H1 (cell line): Measurements from ENCODE around the gene RELT. TPM values are rescaled to one million over a fixed set of nuclear protein-coding genes. Genes with fewer than 3 reads are reported as not detected.

Source experiments
- CTCF ChIA-PET: fragments of 300-600 bp; sonication (Branson Sonifier 250); formaldehyde crosslinking; loops from one replicate; lab custom pipeline; 2021; ENCODE audit not compliant: partially characterized antibody; lab: Charles Lee
- POLR2A ChIA-PET: fragments of 300-600 bp; sonication (Branson Sonifier 250); formaldehyde crosslinking; loops from one replicate; lab custom pipeline; 2021; ENCODE audit warnings: inconsistent platforms; ENCODE audit not compliant: partially characterized antibody; lab: Charles Lee
- DNase-seq, 2 experiments: peaks; one replicate each; pipeline versions ENCODE4 v3.0.0 to v3.0.0-alpha.2; 2010 to 2022; ENCODE audit warnings: low spot score in 2 of 2, low read depth in 1 of 2, mixed read lengths in 1 of 2
- FAIRE-seq: peaks from 2 replicates; lab custom pipeline; 2011; peaks lifted over from hg19 to GRCh38; lab: Jason Lieb, UNC
- H2AFZ ChIP-seq: 2 replicates; pipeline ENCODE4 v1.8.1; 2012; ENCODE audit warnings: low read length, inconsistent platforms
- H2AK5ac ChIP-seq: 2 replicates; pipeline ENCODE4 v1.6.1; 2013; ENCODE audit warnings: low read depth, low read length
- H2BK120ac ChIP-seq: replicated peaks from 2 replicates; pipeline ENCODE3; 2013; ENCODE audit warnings: low read depth, low read length, inconsistent platforms
- H2BK12ac ChIP-seq: 2 replicates; pipeline ENCODE4 v1.6.1; 2013; ENCODE audit warnings: low read depth, low read length
- H2BK15ac ChIP-seq: 2 replicates; pipeline ENCODE4 v1.6.1; 2013; ENCODE audit warnings: low read length
- H2BK20ac ChIP-seq: 2 replicates; pipeline ENCODE4 v1.6.1; 2013; ENCODE audit warnings: low read length
- H2BK5ac ChIP-seq: 2 replicates; pipeline ENCODE4 v1.6.1; 2013; ENCODE audit warnings: low read depth, low read length
- H3K14ac ChIP-seq: 2 replicates; pipeline ENCODE4 v1.6.1; 2013; ENCODE audit warnings: inconsistent platforms; ENCODE audit not compliant: insufficient read length
- H3K18ac ChIP-seq: 2 replicates; pipeline ENCODE4 v1.6.1; 2013; ENCODE audit warnings: low read length; ENCODE audit errors: extremely low read depth
- H3K23ac ChIP-seq: 2 replicates; pipeline ENCODE4 v1.6.1; 2013; ENCODE audit warnings: inconsistent platforms; ENCODE audit not compliant: insufficient read length
- H3K23me2 ChIP-seq: 2 replicates; pipeline ENCODE4 v1.6.1; 2013; ENCODE audit warnings: low read depth, low read length
- H3K27ac ChIP-seq: 2 replicates; pipeline ENCODE4 v1.6.1; 2011; ENCODE audit warnings: low read depth, low read length, inconsistent platforms
- H3K27me3 ChIP-seq, 4 experiments: replicated peaks in 1 of 4; 1 replicate in 1 of 4; 2 replicates in 3 of 4; pipeline versions ENCODE4 v1.6.1 to v1.8.1; 2011 to 2013; ENCODE audit warnings: low read length in 3 of 4, mild to moderate bottlenecking in 3 of 4, inconsistent platforms in 2 of 4, mixed read lengths in 2 of 4, moderate library complexity in 1 of 4; ENCODE audit not compliant: control insufficient read depth in 3 of 4, insufficient read depth in 3 of 4; ENCODE audit errors: extremely low read depth in 1 of 4
- H3K36me3 ChIP-seq, 4 experiments: 2 replicates each; pipeline versions ENCODE4 v1.6.1 to v1.8.1; 2011 to 2013; ENCODE audit warnings: mild to moderate bottlenecking in 4 of 4, low read length in 3 of 4, moderate library complexity in 2 of 4, control low read depth in 1 of 4, inconsistent platforms in 1 of 4; ENCODE audit not compliant: insufficient read depth in 4 of 4, control insufficient read depth in 2 of 4
- H3K4ac ChIP-seq: replicated peaks from 2 replicates; pipeline ENCODE3; 2013; ENCODE audit warnings: low read length, low read depth, mixed read lengths, inconsistent platforms; ENCODE audit not compliant: insufficient read length
- H3K4me1 ChIP-seq, 4 experiments: replicated peaks in 1 of 4; 1 replicate in 1 of 4; 2 replicates in 3 of 4; pipeline versions ENCODE4 v1.6.1 to v1.8.1; 2011 to 2013; ENCODE audit warnings: low read length in 3 of 4, inconsistent platforms in 2 of 4, mixed read lengths in 1 of 4; ENCODE audit not compliant: insufficient read depth in 4 of 4, control insufficient read depth in 3 of 4
- H3K4me2 ChIP-seq, 2 experiments: 2 replicates each; pipeline versions ENCODE4 v1.6.1 to v1.8.1; 2011 to 2013; ENCODE audit warnings: low read depth in 2 of 2, low read length in 2 of 2, control low read depth in 1 of 2, inconsistent platforms in 1 of 2, mild to moderate bottlenecking in 1 of 2; ENCODE audit not compliant: insufficient read depth in 1 of 2
- H3K4me3 ChIP-seq, 4 experiments: fragments of 200-600, 300-600 bp in 1 of 4; sonication (generic), shearing (Covaris generic), sonication (Bioruptor Twin) in 1 of 4; 2 replicates each; pipeline versions ENCODE4 v1.5.1 to v1.8.1; 2011 to 2016; ENCODE audit warnings: low read length in 4 of 4, low read depth in 3 of 4, control low read depth in 2 of 4, inconsistent platforms in 2 of 4, mild to moderate bottlenecking in 2 of 4, mixed read lengths in 1 of 4, moderate library complexity in 1 of 4; ENCODE audit not compliant: insufficient read depth in 2 of 4; ENCODE audit errors: extremely low read depth in 1 of 4
- H3K56ac ChIP-seq: replicated peaks from 2 replicates; pipeline ENCODE3; 2013; ENCODE audit warnings: low read depth, mild to moderate bottlenecking, mixed read lengths, low read length, inconsistent platforms; ENCODE audit not compliant: insufficient read length
- H3K79me1 ChIP-seq: 2 replicates; pipeline ENCODE4 v1.6.1; 2013; ENCODE audit warnings: low read depth, low read length, control low read depth
- H3K79me2 ChIP-seq, 2 experiments: 2 replicates each; pipeline versions ENCODE4 v1.6.1 to v1.8.1; 2012 to 2013; ENCODE audit warnings: low read length in 2 of 2, mild to moderate bottlenecking in 2 of 2, inconsistent platforms in 1 of 2; ENCODE audit not compliant: insufficient read depth in 2 of 2, control insufficient read depth in 1 of 2
- H3K9ac ChIP-seq, 4 experiments: replicated peaks in 1 of 4; 1 replicate in 1 of 4; 2 replicates in 3 of 4; pipeline versions ENCODE4 v1.6.1 to v1.8.1; 2011 to 2013; ENCODE audit warnings: low read depth in 3 of 4, low read length in 3 of 4, control low read depth in 2 of 4, mild to moderate bottlenecking in 2 of 4, moderate library complexity in 2 of 4, inconsistent platforms in 1 of 4; ENCODE audit errors: extremely low read depth in 1 of 4
- H3K9me3 ChIP-seq, 2 experiments: 2 replicates each; pipeline versions ENCODE4 v1.6.1 to v1.8.1; 2012 to 2013; ENCODE audit warnings: mild to moderate bottlenecking in 2 of 2, moderate library complexity in 2 of 2, control low read depth in 1 of 2, inconsistent platforms in 1 of 2, low read depth in 1 of 2, low read length in 1 of 2, mixed read lengths in 1 of 2; ENCODE audit not compliant: insufficient read depth in 2 of 2
- H4K20me1 ChIP-seq, 2 experiments: replicated peaks in 1 of 2; 2 replicates each; pipeline versions ENCODE3 to v1.8.1; 2011 to 2013; ENCODE audit warnings: inconsistent platforms in 2 of 2, low read length in 2 of 2, mild to moderate bottlenecking in 1 of 2; ENCODE audit not compliant: insufficient read depth in 2 of 2, control insufficient read depth in 1 of 2
- H4K5ac ChIP-seq: 2 replicates; pipeline ENCODE4 v1.6.1; 2013; ENCODE audit warnings: low read length, low read depth, mixed read lengths, inconsistent platforms; ENCODE audit not compliant: insufficient read length
- H4K8ac ChIP-seq: 2 replicates; pipeline ENCODE4 v1.8.0; 2013; ENCODE audit warnings: mild to moderate bottlenecking, moderate library complexity, low read length, inconsistent platforms; ENCODE audit not compliant: insufficient read depth; ENCODE audit errors: extremely low read depth
- H4K91ac ChIP-seq: replicated peaks from 2 replicates; pipeline ENCODE3; 2013; ENCODE audit warnings: low read length, mixed read lengths, inconsistent platforms; ENCODE audit not compliant: insufficient read length
- CEBPB ChIP-seq: IDR thresholded peaks from 2 replicates; pipeline ENCODE4 v1.6.1; 2012; ENCODE audit warnings: low read depth, low read length
- CREB1 ChIP-seq: IDR thresholded peaks from 2 replicates; pipeline ENCODE4 v1.6.1; 2012; ENCODE audit warnings: inconsistent platforms
- EGR1 ChIP-seq: IDR thresholded peaks from 2 replicates; pipeline ENCODE4 v1.6.1; 2011; ENCODE audit warnings: low read depth, low read length, borderline replicate concordance
- KDM4A ChIP-seq: IDR thresholded peaks from one replicate; pipeline ENCODE4 v1.7.1; 2012; ENCODE audit warnings: low read depth, mild to moderate bottlenecking, moderate library complexity, low read length, inconsistent platforms; ENCODE audit not compliant: severe bottlenecking
- RNF2 ChIP-seq: fragments of 200-900, 300-1000 bp; sonication (generic); IDR thresholded peaks from 2 replicates; pipeline ENCODE4 v1.7.1; 2016; ENCODE audit warnings: borderline replicate concordance, low read depth, mild to moderate bottlenecking, antibody characterized with exemption, low read length; ENCODE audit not compliant: poor library complexity, severe bottlenecking; ENCODE audit errors: missing control alignments
- SIRT6 ChIP-seq: IDR thresholded peaks from one replicate; pipeline ENCODE4 v1.7.1; 2012; ENCODE audit warnings: low read length, inconsistent platforms
- SIX5 ChIP-seq: IDR thresholded peaks from 2 replicates; pipeline ENCODE4 v1.6.1; 2011; ENCODE audit warnings: mild to moderate bottlenecking, low read depth, low read length
- SUZ12 ChIP-seq: fragments of 200-600 bp; sonication (generic); IDR thresholded peaks from 2 replicates; pipeline ENCODE4 v1.6.1; 2012; ENCODE audit warnings: mild to moderate bottlenecking, inconsistent platforms, low read length, moderate library complexity, mixed read lengths
- WGBS, 2 experiments: shearing (Covaris generic) in 1 of 2; methylation state at CpG; one replicate each; pipeline versions ENCODE4 v1.1.6 to v1.1.7; 2013 to 2015; ENCODE audit warnings: low lambda C conversion rate in 2 of 2, mixed read lengths in 2 of 2, inconsistent platforms in 1 of 2, low coverage in 1 of 2, missing lambda C conversion rate in 1 of 2; ENCODE audit not compliant: insufficient replicate concordance in 2 of 2, insufficient coverage in 1 of 2, insufficient read length in 1 of 2; ENCODE audit errors: extremely low coverage in 1 of 2, missing lambda C conversion rate in 1 of 2; 5-methylcytosine and 5-hydroxymethylcytosine counted together
- polyA plus RNA-seq, 7 experiments: library from polyadenylated mRNA; depleted of rRNA in 3 of 7; stranded (reverse) in 5 of 7; unstranded in 2 of 7; fragments of >200 nt in 5 of 7; fragments of 200-250 nt in 2 of 7; gene quantifications; 1 replicate in 5 of 7; 2 replicates in 1 of 7; 4 replicates in 1 of 7; pipeline versions ENCODE4 v1.2.1 to v1.2.3, GENCODE V29; 2011 to 2013; ENCODE audit warnings: missing spikeins in 2 of 7, mixed read lengths in 2 of 7
- total RNA-seq: library from RNA; stranded (reverse); fragmentation: NEBNext Ultra II Directional; extraction: Animal tissue kit (Norgen Biotek cat#: 25700); gene quantifications from 2 replicates; pipeline ENCODE4 v1.2.1, GENCODE V29; 2021
- TF ChIP-seq, protein P1 (sequence below): IDR thresholded peaks from 2 replicates; pipeline ENCODE4 v1.6.1; 2011; ENCODE audit warnings: low read depth, mild to moderate bottlenecking, low read length; ENCODE audit not compliant: insufficient read depth
- TF ChIP-seq, protein P2 (sequence below): IDR thresholded peaks from 2 replicates; pipeline ENCODE4 v1.6.1; 2012; ENCODE audit warnings: inconsistent platforms

RELT gene
- total and polyA plus RNA-seq, 2 of the 8 experiments (the other 6 are each of a cell fraction or from before 2014, with no cell fraction given) = 3.4 to 5.7 TPM

DNA sequence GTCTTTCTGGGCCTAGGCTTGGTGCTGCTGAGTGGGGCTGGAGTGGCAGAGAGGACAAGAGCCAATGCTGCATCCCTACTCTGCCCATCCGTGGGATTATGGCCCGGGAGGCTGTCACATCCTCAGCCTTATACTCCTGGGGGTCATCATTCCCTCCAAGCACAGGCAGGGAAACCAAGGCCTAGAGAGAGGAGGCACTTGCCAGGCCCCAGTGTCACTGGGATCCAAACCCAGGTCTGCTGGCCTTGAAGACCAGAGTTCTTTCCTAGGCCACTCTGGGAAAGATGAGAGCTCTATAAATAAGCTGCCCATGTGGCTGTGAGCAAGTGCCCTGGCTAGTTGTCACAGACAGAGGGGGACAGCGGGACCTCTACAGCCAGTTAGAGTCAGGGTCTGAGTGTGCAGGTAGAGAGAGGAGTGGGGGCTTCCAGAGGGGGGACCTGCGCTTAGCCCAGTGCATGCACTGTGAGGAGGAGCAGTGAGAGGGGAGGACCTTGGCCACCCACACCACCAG, 4.8 kb downstream of the RELT start:
- peaks cover 8% of the 10 kb centered on the region for H3K23me2 ChIP-seq
- H4K91ac ChIP-seq = no peak overlapping the region
- POLR2A ChIA-PET = interaction anchor here (1.8 kb wide), 1 partner anchor 12 kb away, joined by 5 read pairs; no protein-coding TSS in a partner anchor
- no peaks in the 10 kb centered on the region for H3K36me3 ChIP-seq
- H3K4me2 ChIP-seq = no peak overlapping the region
- no peak overlapping the region for H2BK15ac ChIP-seq
- 96% methylated on average over 4 of the region's 4 CpGs; no CpG with 5 or more reads in 1 of the 2 experiments for whole genome bisulfite sequencing, 2 experiments
- no peak overlapping the region for H2BK120ac ChIP-seq
- no peak overlapping the region for H3K14ac ChIP-seq
- FAIRE-seq (no peak), DNase-seq (no peak)
- peaks cover 0 to 15% (median 9%) of the 10 kb centered on the region in 4 experiments; a peak in 4 of 7 replicates for H3K27me3 ChIP-seq
- H3K27ac ChIP-seq = no peak overlapping the region
- CTCF ChIA-PET = interaction anchor here (1.0 to 59.1 kb wide), 5 partner anchors 9 to 31 kb away, joined by 3 to 1456 read pairs (median 16); no protein-coding TSS in a partner anchor
- H2BK20ac ChIP-seq = no peak overlapping the region
- no peaks in the 10 kb centered on the region for H3K9me3 ChIP-seq
- no peak overlapping the region for H3K56ac ChIP-seq
- H2BK12ac ChIP-seq = no peak overlapping the region
- no peak overlapping the region for H4K8ac ChIP-seq
- no peak overlapping the region for H2AK5ac ChIP-seq
- no peak overlapping the region for H3K9ac ChIP-seq
- no peak overlapping the region for H3K4me3 ChIP-seq
- H4K20me1 ChIP-seq = peaks cover 6 to 10% of the 10 kb centered on the region in 2 experiments
- no peak overlapping the region for H2AFZ ChIP-seq
- H3K79me1 ChIP-seq = peaks cover 9% of the 10 kb centered on the region; the same call in 1 of the 2 replicates
- no peak overlapping the region for H2BK5ac ChIP-seq
- H3K4me1 ChIP-seq = peaks cover 0 to 18% (median 7%) of the 10 kb centered on the region in 4 experiments; a peak in 6 of 7 replicates
- no peak overlapping the region for H3K4ac ChIP-seq
- no peak overlapping the region for H4K5ac ChIP-seq
- H3K79me2 ChIP-seq = no peaks in the 10 kb centered on the region; a peak in 1 of 4 replicates
- H3K18ac ChIP-seq = no peak overlapping the region
- no peak overlapping the region for H3K23ac ChIP-seq
- TF ChIP-seq CREB1 (no peak), EGR1 (no peak), RNF2 (no peak), SIRT6 (no peak), SIX5 (no peak), SUZ12 (no peak), CEBPB (no peak), KDM4A (no peak)
- TF ChIP-seq, protein P1, sequence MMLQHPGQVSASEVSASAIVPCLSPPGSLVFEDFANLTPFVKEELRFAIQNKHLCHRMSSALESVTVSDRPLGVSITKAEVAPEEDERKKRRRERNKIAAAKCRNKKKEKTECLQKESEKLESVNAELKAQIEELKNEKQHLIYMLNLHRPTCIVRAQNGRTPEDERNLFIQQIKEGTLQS = no peak
- TF ChIP-seq, protein P2, sequence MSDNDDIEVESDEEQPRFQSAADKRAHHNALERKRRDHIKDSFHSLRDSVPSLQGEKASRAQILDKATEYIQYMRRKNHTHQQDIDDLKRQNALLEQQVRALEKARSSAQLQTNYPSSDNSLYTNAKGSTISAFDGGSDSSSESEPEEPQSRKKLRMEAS = no peak
